K562 (cell line): ENCODE measurements around the gene MTSS2. TPM values are rescaled to one million over a fixed set of nuclear protein-coding genes. Genes with fewer than 3 reads are reported as not detected.
A peak's percentile ranks its signal among the peaks of the same experiment; 100 is the strongest.

Experiments used
- CBFA2T3 ChIP-seq: fragments of 450-650 bp; IDR thresholded peaks from 2 replicates; pipeline ENCODE4 v1.6.1; 2017
- CBX3 ChIP-seq, 2 experiments: IDR thresholded peaks; 1 replicate in 1 of 2; 2 replicates in 1 of 2; pipeline ENCODE4 v1.6.1; 2012; ENCODE audit warnings: inconsistent platforms in 2 of 2, low read length in 2 of 2, borderline replicate concordance in 1 of 2, control low read depth in 1 of 2
- DMBX1 ChIP-seq: fragments of 250-450 bp; sonication (Bioruptor Pico); IDR thresholded peaks from 2 replicates; pipeline ENCODE4 v1.8.0; 2022; ENCODE audit warnings: inconsistent platforms, mild to moderate bottlenecking, moderate library complexity, borderline replicate concordance
- L3MBTL2 ChIP-seq: fragments of 450-650 bp; IDR thresholded peaks from 2 replicates; pipeline ENCODE4 v1.6.1; 2016; ENCODE audit warnings: mild to moderate bottlenecking, moderate library complexity
- MBD2 ChIP-seq: sonication (generic); IDR thresholded peaks from 2 replicates; pipeline ENCODE4 v1.6.1; 2016; ENCODE audit warnings: low read depth, borderline replicate concordance
- NCOA2 ChIP-seq, 2 experiments: fragments of 450-650 bp; IDR thresholded peaks; 2 replicates each; pipeline ENCODE4 v1.6.1; 2018; ENCODE audit warnings: mild to moderate bottlenecking in 2 of 2, moderate library complexity in 1 of 2; ENCODE audit not compliant: partially characterized antibody in 2 of 2
- NR2F6 ChIP-seq: fragments of 450-650 bp; formaldehyde crosslinking; IDR thresholded peaks from 2 replicates; pipeline ENCODE4 v1.4.0; 2020; ENCODE audit warnings: mild to moderate bottlenecking
- SREBF2 ChIP-seq: sonication (generic); formaldehyde crosslinking; IDR thresholded peaks from 2 replicates; pipeline ENCODE4 v1.4.0; 2020; ENCODE audit warnings: mild to moderate bottlenecking, missing genetic modification reagents
- ZEB2 ChIP-seq: fragments of 450-650 bp; IDR thresholded peaks from 2 replicates; pipeline ENCODE4 v1.6.1; 2016
- ZNF197 ChIP-seq: fragments of 200-800 bp; sonication (Bioruptor generic); IDR thresholded peaks from 2 replicates; pipeline ENCODE4 v1.6.1; 2016; ENCODE audit warnings: low read depth, missing genetic modification characterization, missing compliant biosample characterization
- ZNF311 ChIP-seq: fragments of 250-450 bp; sonication (Bioruptor Pico); IDR thresholded peaks from 2 replicates; pipeline ENCODE4 v1.4.0; 2020; ENCODE audit warnings: mild to moderate bottlenecking, moderate library complexity
- ZNF589 ChIP-seq: fragments of 200-800 bp; sonication (Bioruptor generic); IDR thresholded peaks from 2 replicates; pipeline ENCODE4 v1.6.1; 2016; ENCODE audit warnings: low read depth, missing genetic modification characterization, missing compliant biosample characterization
- polyA plus RNA-seq, 8 experiments: library from polyadenylated mRNA; depleted of rRNA in 4 of 8; stranded (reverse) in 5 of 8; unstranded in 3 of 8; fragments of >200 nt; fragmentation: Nextera tagmentation in 2 of 8; fragmentation: Illumina TruSeq in 1 of 8; extraction: Ambion mirVana in 2 of 8; extraction: Trizol in 1 of 8; gene quantifications; 2 replicates each; pipeline versions ENCODE4 v1.2.1 to v1.2.3, GENCODE V29; 2011 to 2014; ENCODE audit warnings: inconsistent platforms in 1 of 8, missing spikeins in 1 of 8
- total RNA-seq, 7 experiments: library from RNA; depleted of rRNA in 6 of 7; stranded (reverse); fragments of >200 nt in 6 of 7; fragmentation: Illumina TruSeq in 2 of 7; extraction: Trizol in 2 of 7; gene quantifications; 2 replicates each; pipeline versions ENCODE4 v1.2.1 to v1.2.3, GENCODE V29; 2011 to 2021; ENCODE audit warnings: low replicate concordance in 1 of 7
- TF ChIP-seq, protein P1 (sequence below), 2 experiments: fragments of 450-650 bp; IDR thresholded peaks; 2 replicates each; pipeline ENCODE4 v1.6.1; 2016
- TF ChIP-seq, protein P2 (sequence below): fragments of 200-800 bp; sonication (Bioruptor generic); IDR thresholded peaks from 2 replicates; pipeline ENCODE4 v1.6.1; 2016; ENCODE audit warnings: missing genetic modification characterization, missing compliant biosample characterization
- TF ChIP-seq, protein P3 (sequence below), 2 experiments: IDR thresholded peaks; 2 replicates each; pipeline ENCODE4 v1.6.1; 2012; ENCODE audit warnings: improper control_type of control experiment in 2 of 2, low read depth in 2 of 2, low read length in 2 of 2, borderline replicate concordance in 1 of 2

MTSS2 gene
- total and polyA plus RNA-seq, 9 of the 15 experiments (the other 6 are each of a cell fraction or from before 2014, with no cell fraction given) = 0.11 to 60.3 (median 16.9) TPM

DNA sequence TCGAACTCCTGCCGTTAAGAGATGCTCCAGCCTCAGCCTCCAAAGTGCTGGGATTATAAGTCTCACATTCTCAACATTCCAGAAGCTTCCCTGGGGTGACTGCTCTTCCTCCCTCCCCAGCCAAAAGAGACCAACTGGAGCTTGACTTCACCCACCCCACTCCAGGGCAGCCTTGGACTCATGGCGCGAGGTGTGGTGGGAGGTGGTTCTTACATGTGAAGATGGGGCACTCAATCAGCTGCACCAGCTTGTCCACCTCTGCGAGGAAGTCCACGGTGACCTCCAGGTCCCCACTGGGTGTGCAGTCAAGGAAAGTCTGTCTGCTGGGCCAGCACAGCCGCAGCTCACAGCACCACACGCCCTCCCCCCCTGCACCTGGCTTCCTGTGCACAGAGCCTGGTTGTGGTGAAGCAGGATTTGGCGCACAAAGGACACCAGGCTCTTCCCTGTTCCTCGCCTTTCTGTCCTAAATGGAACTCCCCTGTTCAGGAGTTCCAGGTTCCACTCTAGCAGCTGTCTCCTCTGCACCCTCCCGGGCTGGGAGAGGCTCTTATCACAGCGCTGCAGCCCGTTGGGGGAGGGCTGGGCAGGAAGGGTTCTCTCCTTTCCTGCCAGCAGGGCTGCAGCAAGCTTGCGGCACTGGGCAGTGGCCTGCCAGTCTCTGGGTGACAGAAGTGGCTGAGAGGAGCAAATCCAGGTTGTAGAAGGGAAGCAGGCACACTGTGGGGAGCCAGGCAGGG, 9.6 kb upstream of the MTSS2 start (continued):
- TF ChIP-seq SREBF2 (no peak), NCOA2 (IDR thresholded peaks at IDR 0.05; ENCODE audit: partially characterized antibody in 2 of 2) (no peak), NR2F6 (CRISPR knock-in tag) (no peak), L3MBTL2 (peak; percentile 17; the same call in 1 of the 2 replicates), CBFA2T3 (peak; percentile 98), ZNF311 (CRISPR knock-in tag) (no peak), ZNF589 (CRISPR knock-in tag) (peak; percentile 78; the same call in 1 of the 2 replicates), ZEB2 (peak; percentile 45; the same call in 1 of the 2 replicates), ZNF197 (CRISPR knock-in tag) (peak; percentile 51; the same call in 1 of the 2 replicates), MBD2 (peak; percentile 68), DMBX1 (peak; percentile 88), CBX3 (IDR thresholded peaks at IDR 0.05; ENCODE audit: borderline replicate concordance in 1 of 2, low read length in 2 of 2) (peak in 1 of 2 experiments; percentile 84; a peak in 1 of 3 replicates)
- TF ChIP-seq, protein P1, sequence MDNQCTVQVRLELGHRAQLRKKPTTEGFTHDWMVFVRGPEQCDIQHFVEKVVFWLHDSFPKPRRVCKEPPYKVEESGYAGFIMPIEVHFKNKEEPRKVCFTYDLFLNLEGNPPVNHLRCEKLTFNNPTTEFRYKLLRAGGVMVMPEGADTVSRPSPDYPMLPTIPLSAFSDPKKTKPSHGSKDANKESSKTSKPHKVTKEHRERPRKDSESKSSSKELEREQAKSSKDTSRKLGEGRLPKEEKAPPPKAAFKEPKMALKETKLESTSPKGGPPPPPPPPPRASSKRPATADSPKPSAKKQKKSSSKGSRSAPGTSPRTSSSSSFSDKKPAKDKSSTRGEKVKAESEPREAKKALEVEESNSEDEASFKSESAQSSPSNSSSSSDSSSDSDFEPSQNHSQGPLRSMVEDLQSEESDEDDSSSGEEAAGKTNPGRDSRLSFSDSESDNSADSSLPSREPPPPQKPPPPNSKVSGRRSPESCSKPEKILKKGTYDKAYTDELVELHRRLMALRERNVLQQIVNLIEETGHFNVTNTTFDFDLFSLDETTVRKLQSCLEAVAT (IDR thresholded peaks at IDR 0.05) = no peak
- TF ChIP-seq, protein P2, sequence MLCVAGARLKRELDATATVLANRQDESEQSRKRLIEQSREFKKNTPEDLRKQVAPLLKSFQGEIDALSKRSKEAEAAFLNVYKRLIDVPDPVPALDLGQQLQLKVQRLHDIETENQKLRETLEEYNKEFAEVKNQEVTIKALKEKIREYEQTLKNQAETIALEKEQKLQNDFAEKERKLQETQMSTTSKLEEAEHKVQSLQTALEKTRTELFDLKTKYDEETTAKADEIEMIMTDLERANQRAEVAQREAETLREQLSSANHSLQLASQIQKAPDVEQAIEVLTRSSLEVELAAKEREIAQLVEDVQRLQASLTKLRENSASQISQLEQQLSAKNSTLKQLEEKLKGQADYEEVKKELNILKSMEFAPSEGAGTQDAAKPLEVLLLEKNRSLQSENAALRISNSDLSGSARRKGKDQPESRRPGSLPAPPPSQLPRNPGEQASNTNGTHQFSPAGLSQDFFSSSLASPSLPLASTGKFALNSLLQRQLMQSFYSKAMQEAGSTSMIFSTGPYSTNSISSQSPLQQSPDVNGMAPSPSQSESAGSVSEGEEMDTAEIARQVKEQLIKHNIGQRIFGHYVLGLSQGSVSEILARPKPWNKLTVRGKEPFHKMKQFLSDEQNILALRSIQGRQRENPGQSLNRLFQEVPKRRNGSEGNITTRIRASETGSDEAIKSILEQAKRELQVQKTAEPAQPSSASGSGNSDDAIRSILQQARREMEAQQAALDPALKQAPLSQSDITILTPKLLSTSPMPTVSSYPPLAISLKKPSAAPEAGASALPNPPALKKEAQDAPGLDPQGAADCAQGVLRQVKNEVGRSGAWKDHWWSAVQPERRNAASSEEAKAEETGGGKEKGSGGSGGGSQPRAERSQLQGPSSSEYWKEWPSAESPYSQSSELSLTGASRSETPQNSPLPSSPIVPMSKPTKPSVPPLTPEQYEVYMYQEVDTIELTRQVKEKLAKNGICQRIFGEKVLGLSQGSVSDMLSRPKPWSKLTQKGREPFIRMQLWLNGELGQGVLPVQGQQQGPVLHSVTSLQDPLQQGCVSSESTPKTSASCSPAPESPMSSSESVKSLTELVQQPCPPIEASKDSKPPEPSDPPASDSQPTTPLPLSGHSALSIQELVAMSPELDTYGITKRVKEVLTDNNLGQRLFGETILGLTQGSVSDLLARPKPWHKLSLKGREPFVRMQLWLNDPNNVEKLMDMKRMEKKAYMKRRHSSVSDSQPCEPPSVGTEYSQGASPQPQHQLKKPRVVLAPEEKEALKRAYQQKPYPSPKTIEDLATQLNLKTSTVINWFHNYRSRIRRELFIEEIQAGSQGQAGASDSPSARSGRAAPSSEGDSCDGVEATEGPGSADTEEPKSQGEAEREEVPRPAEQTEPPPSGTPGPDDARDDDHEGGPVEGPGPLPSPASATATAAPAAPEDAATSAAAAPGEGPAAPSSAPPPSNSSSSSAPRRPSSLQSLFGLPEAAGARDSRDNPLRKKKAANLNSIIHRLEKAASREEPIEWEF (CRISPR knock-in tag) = peak; percentile 81; the same call in 1 of the 2 replicates
- TF ChIP-seq, protein P3, sequence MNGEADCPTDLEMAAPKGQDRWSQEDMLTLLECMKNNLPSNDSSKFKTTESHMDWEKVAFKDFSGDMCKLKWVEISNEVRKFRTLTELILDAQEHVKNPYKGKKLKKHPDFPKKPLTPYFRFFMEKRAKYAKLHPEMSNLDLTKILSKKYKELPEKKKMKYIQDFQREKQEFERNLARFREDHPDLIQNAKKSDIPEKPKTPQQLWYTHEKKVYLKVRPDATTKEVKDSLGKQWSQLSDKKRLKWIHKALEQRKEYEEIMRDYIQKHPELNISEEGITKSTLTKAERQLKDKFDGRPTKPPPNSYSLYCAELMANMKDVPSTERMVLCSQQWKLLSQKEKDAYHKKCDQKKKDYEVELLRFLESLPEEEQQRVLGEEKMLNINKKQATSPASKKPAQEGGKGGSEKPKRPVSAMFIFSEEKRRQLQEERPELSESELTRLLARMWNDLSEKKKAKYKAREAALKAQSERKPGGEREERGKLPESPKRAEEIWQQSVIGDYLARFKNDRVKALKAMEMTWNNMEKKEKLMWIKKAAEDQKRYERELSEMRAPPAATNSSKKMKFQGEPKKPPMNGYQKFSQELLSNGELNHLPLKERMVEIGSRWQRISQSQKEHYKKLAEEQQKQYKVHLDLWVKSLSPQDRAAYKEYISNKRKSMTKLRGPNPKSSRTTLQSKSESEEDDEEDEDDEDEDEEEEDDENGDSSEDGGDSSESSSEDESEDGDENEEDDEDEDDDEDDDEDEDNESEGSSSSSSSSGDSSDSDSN (IDR thresholded peaks at IDR 0.05; ENCODE audit: borderline replicate concordance in 1 of 2, low read depth in 2 of 2, low read length in 2 of 2) = peak in 1 of 2 experiments; percentile 91; a peak in 2 of 4 replicates
